Neural progenitor cell (in vitro differentiated cells): ENCODE data around the gene COL20A1. TPM values are rescaled to one million over a fixed set of nuclear protein-coding genes. Genes with fewer than 3 reads are reported as not detected.

Source experiments
- DNase-seq: peaks from one replicate; pipeline ENCODE4 v3.0.0-alpha.2; 2016; ENCODE audit warnings: low spot score
- H2AFZ ChIP-seq: fragments of 200-600 bp; sonication (generic); replicated peaks from 2 replicates; pipeline ENCODE4 v1.6.1; 2016; ENCODE audit warnings: antibody characterized with exemption
- H3F3A ChIP-seq: fragments of 200-600 bp; sonication (generic); 2 replicates; pipeline ENCODE4 v1.6.1; 2016; ENCODE audit warnings: antibody characterized with exemption, low read depth
- H3K27ac ChIP-seq: fragments of 200-600 bp; sonication (generic); 2 replicates; pipeline ENCODE4 v1.5.1; 2016; ENCODE audit warnings: mild to moderate bottlenecking
- H3K27me3 ChIP-seq: fragments of 200-600 bp; sonication (generic); 2 replicates; pipeline ENCODE4 v1.6.1; 2016; ENCODE audit warnings: mild to moderate bottlenecking, moderate library complexity
- H3K36me3 ChIP-seq: fragments of 200-600 bp; sonication (generic); 2 replicates; pipeline ENCODE4 v1.5.1; 2016
- H3K4me1 ChIP-seq: fragments of 200-600 bp; sonication (generic); 2 replicates; pipeline ENCODE4 v1.6.1; 2016; ENCODE audit warnings: mixed run types
- H3K4me2 ChIP-seq: fragments of 200-600 bp; sonication (generic); 2 replicates; pipeline ENCODE4 v1.6.1; 2016
- H3K4me3 ChIP-seq: fragments of 200-600 bp; sonication (generic); 2 replicates; pipeline ENCODE4 v1.5.1; 2016
- H3K79me2 ChIP-seq: fragments of 200-600 bp; sonication (generic); 2 replicates; pipeline ENCODE4 v1.6.1; 2016; ENCODE audit warnings: low read depth
- H3K9ac ChIP-seq: fragments of 200-600 bp; sonication (generic); 2 replicates; pipeline ENCODE4 v1.6.1; 2016
- H3K9me3 ChIP-seq: fragments of 200-600 bp; sonication (generic); 2 replicates; pipeline ENCODE4 v1.5.1; 2016; ENCODE audit warnings: low read depth
- H4K20me1 ChIP-seq: fragments of 200-600 bp; sonication (generic); 2 replicates; pipeline ENCODE4 v1.6.1; 2016; ENCODE audit warnings: low read depth
- H3K27ac Mint-ChIP-seq: 3 replicates; pipeline ENCODE4 v1.8.0; 2021; ENCODE audit warnings: mixed read lengths
- H3K27me3 Mint-ChIP-seq: 2 replicates; pipeline ENCODE4 v1.8.0; 2022; ENCODE audit warnings: low read depth, mild to moderate bottlenecking, inconsistent platforms, moderate library complexity, mixed read lengths; ENCODE audit not compliant: insufficient read depth
- H3K36me3 Mint-ChIP-seq: 3 replicates; pipeline ENCODE4 v1.8.0; 2021; ENCODE audit warnings: mixed read lengths
- H3K4me1 Mint-ChIP-seq: 3 replicates; pipeline ENCODE4 v1.8.0; 2021; ENCODE audit warnings: mixed read lengths
- H3K4me3 Mint-ChIP-seq: 3 replicates; pipeline ENCODE4 v1.8.0; 2021; ENCODE audit warnings: mild to moderate bottlenecking, moderate library complexity, mixed read lengths
- H3K9me3 Mint-ChIP-seq: 3 replicates; pipeline ENCODE4 v1.8.0; 2020; ENCODE audit warnings: mixed read lengths
- CTCF ChIP-seq: fragments of 200-600 bp; sonication (generic); IDR thresholded peaks from 2 replicates; pipeline ENCODE4 v1.5.1; 2017; ENCODE audit warnings: antibody characterized with exemption, mild to moderate bottlenecking
- EZH2 ChIP-seq: fragments of 200-600 bp; sonication (generic); IDR thresholded peaks from 2 replicates; pipeline ENCODE4 v1.6.1; 2017; ENCODE audit warnings: antibody characterized with exemption, mild to moderate bottlenecking, moderate library complexity
- EZH2phosphoT487 ChIP-seq: fragments of 200-600 bp; sonication (generic); IDR thresholded peaks from 2 replicates; pipeline ENCODE4 v1.6.1; 2017; ENCODE audit warnings: antibody characterized with exemption
- total RNA-seq: library from RNA; depleted of rRNA; stranded (reverse); fragments of >200 nt; gene quantifications from 2 replicates; pipeline ENCODE4 v1.2.3, GENCODE V29; 2015; ENCODE audit warnings: low replicate concordance

Gene COL20A1
- total RNA-seq, 1 donor from 2014 or later, result 0.37 TPM

GRCh38 chr20:63253065-63253437 is 39.9 kb upstream of the COL20A1 start:
- no peak overlapping the region for H3K9ac ChIP-seq
- peaks cover 32% of the 10 kb centered on the region for H3K4me1 ChIP-seq
- no peak for DNase-seq
- no peaks in the 10 kb centered on the region for H3K79me2 ChIP-seq
- no peak for TF ChIP-seq CTCF
- TF ChIP-seq EZH2, result no peak
- TF ChIP-seq EZH2phosphoT487, result no peak
- H3K27ac ChIP-seq, result no peak overlapping the region
- no peaks in the 10 kb centered on the region for H3K9me3 ChIP-seq
- H4K20me1 ChIP-seq, result peaks cover 15% of the 10 kb centered on the region
- Mint-ChIP-seq H3K9me3 (peaks cover 4% of the 10 kb centered on the region), H3K4me3 (peak overlapping the region; percentile 84), H3K27ac (peak overlapping the region; percentile 96), H3K36me3 (peaks cover 8% of the 10 kb centered on the region), H3K27me3 (peaks cover 16% of the 10 kb centered on the region), H3K4me1 (peaks cover 54% of the 10 kb centered on the region)
- no peaks in the 10 kb centered on the region for H3K36me3 ChIP-seq
- H3F3A ChIP-seq, result peaks cover 43% of the 10 kb centered on the region
- peaks cover 26% of the 10 kb centered on the region for H3K27me3 ChIP-seq
- H3K4me2 ChIP-seq, result peak overlapping the region; percentile 91
- peak overlapping the region; percentile 76 for H3K4me3 ChIP-seq
- peak overlapping the region; percentile 69 for H2AFZ ChIP-seq

GRCh38 chr20:63253438-63254231 is 39.4 kb upstream of the COL20A1 start:
- Mint-ChIP-seq H3K27me3 (peaks cover 17% of the 10 kb centered on the region), H3K4me1 (peaks cover 54% of the 10 kb centered on the region), H3K9me3 (peaks cover 4% of the 10 kb centered on the region), H3K27ac (no peak overlapping the region), H3K36me3 (peaks cover 6% of the 10 kb centered on the region), H3K4me3 (peak overlapping the region; percentile 84)
- DNase-seq, result peak; percentile 91
- Histone ChIP-seq H3K4me1 (peaks cover 26% of the 10 kb centered on the region), H2AFZ (peak overlapping the region; percentile 69), H3K9me3 (no peaks in the 10 kb centered on the region), H3K4me3 (peak overlapping the region; percentile 76), H3K79me2 (no peaks in the 10 kb centered on the region), H4K20me1 (peaks cover 15% of the 10 kb centered on the region), H3K27ac (no peak overlapping the region), H3K36me3 (no peaks in the 10 kb centered on the region), H3K4me2 (peak overlapping the region; percentile 91), H3K9ac (no peak overlapping the region), H3F3A (peaks cover 43% of the 10 kb centered on the region), H3K27me3 (peaks cover 26% of the 10 kb centered on the region)
- TF ChIP-seq EZH2, result no peak
- TF ChIP-seq CTCF, result no peak
- no peak for TF ChIP-seq EZH2phosphoT487

GRCh38 chr20:63254232-63254605 is 38.8 kb upstream of the COL20A1 start, which contains the start of gene NKAIN4:
TSS of gene NKAIN4 (minus strand) at chr20:63254463. CDS start at chr20:63254450, 13 bp downstream.
- H3K36me3 ChIP-seq, result no peaks in the 10 kb centered on the region
- no peak for DNase-seq
- no peaks in the 10 kb centered on the region for H3K9me3 ChIP-seq
- H3K27me3 ChIP-seq, result peaks cover 26% of the 10 kb centered on the region
- H3K4me3 ChIP-seq, result peak within 1 kb of the TSS; percentile 76
- H3K9me3 Mint-ChIP-seq, result peaks cover 4% of the 10 kb centered on the region
- no peak within 1 kb of the TSS for H3K9ac ChIP-seq
- H3F3A ChIP-seq, result peaks cover 43% of the 10 kb centered on the region
- H3K27ac ChIP-seq, result no peak within 1 kb of the TSS
- H3K4me3 Mint-ChIP-seq, result peak within 1 kb of the TSS; percentile 88
- H3K4me1 ChIP-seq, result peaks cover 25% of the 10 kb centered on the region
- H2AFZ ChIP-seq, result peak within 1 kb of the TSS; percentile 69
- peaks cover 6% of the 10 kb centered on the region for H3K36me3 Mint-ChIP-seq
- H3K4me1 Mint-ChIP-seq, result peaks cover 54% of the 10 kb centered on the region
- peak within 1 kb of the TSS; percentile 91 for H3K4me2 ChIP-seq
- TF ChIP-seq EZH2phosphoT487 (no peak), EZH2 (peak; percentile 18)
- peaks cover 15% of the 10 kb centered on the region for H4K20me1 ChIP-seq
- no peaks in the 10 kb centered on the region for H3K79me2 ChIP-seq
- peaks cover 19% of the 10 kb centered on the region for H3K27me3 Mint-ChIP-seq
- H3K27ac Mint-ChIP-seq, result peak within 1 kb of the TSS; percentile 39
